HG03558 (cell line): ENCODE measurements around the gene SEZ6L2.
"Not testable (repeated sequence)": the region's sequence is repeated elsewhere in the genome, so short reads cannot be mapped to it uniquely, and the experiment has no call there.

Experiments
- ATAC-seq: cut with Tn5 transposase; IDR thresholded peaks from one replicate; pipeline ENCODE4 v1.9.1; 2021; ENCODE audit warnings: moderate number of reproducible peaks; ENCODE audit not compliant: unreplicated experiment; ENCODE audit errors: extremely low read depth

Gene SEZ6L2

GRCh38 chr16:29910819-29911675 is 11.7 kb upstream of the SEZ6L2 start:
- ATAC-seq, result no peak

GRCh38 chr16:29909851-29910250 is 10.5 kb upstream of the SEZ6L2 start:
- ATAC-seq, result not testable (repeated sequence)

GRCh38 chr16:29909391-29909790 is 10.0 kb upstream of the SEZ6L2 start:
- no peak for ATAC-seq

GRCh38 chr16:29908719-29909220 is 9.4 kb upstream of the SEZ6L2 start:
- ATAC-seq, result no peak

GRCh38 chr16:29907973-29908372 is 8.6 kb upstream of the SEZ6L2 start:
- ATAC-seq, result no peak

- no peak for ATAC-seq
Measured at GRCh38 chr16:29906520-29907244, 7.3 kb upstream of the SEZ6L2 start.

- ATAC-seq, result no peak
Measured at GRCh38 chr16:29905668-29906067, 6.3 kb upstream of the SEZ6L2 start.

- ATAC-seq, result no peak
Measured at GRCh38 chr16:29904947-29905346, 5.6 kb upstream of the SEZ6L2 start.

GRCh38 chr16:29903590-29903989 is 4.2 kb upstream of the SEZ6L2 start:
- no peak for ATAC-seq

- ATAC-seq, result no peak
Measured at GRCh38 chr16:29901607-29901945, 2.2 kb upstream of the SEZ6L2 start.

GRCh38 chr16:29900888-29901606 is 1.7 kb upstream of the SEZ6L2 start:
- no peak for ATAC-seq

- ATAC-seq, result no peak
Measured at GRCh38 chr16:29900102-29900887, 945 bp upstream of the SEZ6L2 start, which contains the start of gene ASPHD1. Gene ASPHD1, plus strand, starts transcription at chr16:29900488. Its CDS starts 484 bp downstream, at chr16:29900972.

- ATAC-seq, result no peak
Measured at GRCh38 chr16:29898804-29899515, 390 bp downstream of the SEZ6L2 start.

- no peak for ATAC-seq
Measured at GRCh38 chr16:29898135-29898803, 1.1 kb downstream of the SEZ6L2 start.

- no peak for ATAC-seq
Measured at GRCh38 chr16:29897333-29897732, 2.0 kb downstream of the SEZ6L2 start.

GRCh38 chr16:29896841-29897240 is 2.5 kb downstream of the SEZ6L2 start:
- ATAC-seq, result no peak

GRCh38 chr16:29894352-29894751 is 5.0 kb downstream of the SEZ6L2 start:
- ATAC-seq, result no peak

- ATAC-seq, result no peak
Measured at GRCh38 chr16:29893553-29893952, 5.8 kb downstream of the SEZ6L2 start.

- ATAC-seq, result no peak
Measured at GRCh38 chr16:29892458-29892813, 6.9 kb downstream of the SEZ6L2 start.
